ENCODE data around the gene TRIM8.
"Not testable (repeated sequence)": the region's sequence is repeated elsewhere in the genome, so short reads cannot be mapped to it uniquely, and the experiment has no call there.

TRIM8 gene

GRCh38 chr10:102691285-102692066 is 47.2 kb downstream of the TRIM8 start:
- no peak for DNase-seq (ENCODE audit: low read depth in 4 of 4, low spot score in 1 of 4)

- not testable (repeated sequence) for DNase-seq (ENCODE audit: low read depth in 4 of 4, low spot score in 1 of 4)
Observed at GRCh38 chr10:102695401-102695800, 51.1 kb downstream of the TRIM8 start.

GRCh38 chr10:102696736-102697135 is 52.5 kb downstream of the TRIM8 start:
- no peak for DNase-seq (ENCODE audit: low read depth in 4 of 4, low spot score in 1 of 4)

GRCh38 chr10:102698894-102699293 is 54.6 kb downstream of the TRIM8 start:
- DNase-seq (ENCODE audit: low read depth in 4 of 4, low spot score in 1 of 4) = no peak

GRCh38 chr10:102701272-102701671 is 57.0 kb downstream of the TRIM8 start:
- no peak for DNase-seq (ENCODE audit: low read depth in 4 of 4, low spot score in 1 of 4)

- DNase-seq (ENCODE audit: low read depth in 4 of 4, low spot score in 1 of 4) = no peak
Observed at GRCh38 chr10:102701796-102702195, 57.5 kb downstream of the TRIM8 start.

GRCh38 chr10:102702742-102703141 is 58.5 kb downstream of the TRIM8 start:
- no peak for DNase-seq (ENCODE audit: low read depth in 4 of 4, low spot score in 1 of 4)

- no peak for DNase-seq (ENCODE audit: low read depth in 4 of 4, low spot score in 1 of 4)
Observed at GRCh38 chr10:102704915-102705314, 60.6 kb downstream of the TRIM8 start.

GRCh38 chr10:102705531-102705930 is 61.3 kb downstream of the TRIM8 start:
- DNase-seq (ENCODE audit: low read depth in 4 of 4, low spot score in 1 of 4) = no peak

Measured in stimulated activated CD4-positive, alpha-beta T cell treated with anti-CD3 and anti-CD28 coated beads, Interleukin-1b, Interleukin-23, amount 100 ng/mL, for 24 hours (primary cell).